Measurements from ENCODE around the gene EMX1.

The EMX1 gene

DNA sequence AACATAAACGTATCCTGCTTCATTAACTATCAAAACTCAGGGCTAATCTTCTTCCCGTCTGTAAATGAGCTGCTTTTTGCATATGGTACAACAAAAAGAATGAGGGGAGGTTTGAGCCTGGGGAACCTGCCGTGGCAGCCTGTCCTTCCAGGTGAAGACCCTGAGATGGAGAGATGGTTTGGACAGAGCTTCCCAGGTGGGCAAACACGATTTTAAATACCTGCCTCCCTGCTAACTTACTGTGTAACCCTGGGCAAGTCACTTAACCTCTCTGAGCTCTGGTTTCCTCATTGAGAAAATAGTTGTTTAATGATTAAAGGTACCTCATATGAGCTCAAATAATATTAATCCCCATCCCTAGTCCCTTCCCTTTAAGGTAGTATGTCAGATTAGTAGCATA is 9.0 kb downstream of the EMX1 start:
- no peak for DNase-seq

DNA sequence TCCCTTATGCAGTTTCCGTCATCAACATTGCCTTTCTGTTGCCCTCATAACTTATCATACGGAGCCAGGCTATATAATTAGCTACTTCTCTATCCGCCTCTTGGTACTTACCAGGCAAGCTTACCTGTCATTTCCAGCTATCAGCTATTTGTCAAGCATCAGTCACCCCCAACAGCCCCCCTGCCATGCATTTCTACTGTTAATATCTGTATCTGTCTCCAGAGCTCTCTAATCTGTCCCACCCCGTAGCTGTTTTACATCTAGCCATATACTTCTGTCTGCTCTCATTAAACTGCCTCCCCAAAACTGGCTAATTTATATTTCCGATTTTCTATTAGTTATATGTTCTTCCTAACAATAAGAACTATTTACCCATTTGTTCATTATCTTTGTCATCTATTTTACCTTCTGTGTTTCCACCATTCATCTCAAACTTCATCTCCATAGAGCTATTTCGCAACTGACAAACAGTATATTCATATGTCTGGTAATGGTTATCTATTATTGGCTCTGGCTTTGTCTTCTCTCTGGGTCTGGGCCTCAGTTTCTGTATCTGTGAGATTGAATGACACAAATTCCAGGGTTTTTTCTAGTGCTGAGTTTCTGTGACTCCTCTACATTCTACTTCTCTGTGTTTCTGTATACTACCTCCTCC is 9.6 kb downstream of the EMX1 start:
- no peak for DNase-seq

GRCh38 chr2:72927619-72928550 is 10.6 kb downstream of the EMX1 start:
- no peak for DNase-seq

DNA sequence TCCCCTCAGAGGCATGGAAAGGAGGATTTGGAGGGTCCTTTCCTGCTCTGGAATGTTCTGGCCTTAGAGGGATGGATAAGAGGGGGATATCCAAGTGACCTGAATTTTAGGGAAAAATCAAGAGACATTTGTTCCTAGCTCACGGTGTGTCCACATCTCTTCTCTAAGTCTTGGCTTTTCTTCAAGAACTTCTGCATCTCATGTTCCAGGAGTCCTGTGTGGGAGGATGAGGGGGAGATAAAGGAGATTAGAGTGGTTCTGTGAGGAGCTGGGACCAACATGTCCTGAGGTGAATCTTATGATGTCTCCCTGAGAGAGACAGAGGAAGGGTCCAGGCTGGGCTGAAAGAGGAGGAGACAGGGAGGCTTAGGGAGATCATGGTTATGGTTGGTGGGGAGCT is 11.7 kb downstream of the EMX1 start:
- DNase-seq = no peak

DNA sequence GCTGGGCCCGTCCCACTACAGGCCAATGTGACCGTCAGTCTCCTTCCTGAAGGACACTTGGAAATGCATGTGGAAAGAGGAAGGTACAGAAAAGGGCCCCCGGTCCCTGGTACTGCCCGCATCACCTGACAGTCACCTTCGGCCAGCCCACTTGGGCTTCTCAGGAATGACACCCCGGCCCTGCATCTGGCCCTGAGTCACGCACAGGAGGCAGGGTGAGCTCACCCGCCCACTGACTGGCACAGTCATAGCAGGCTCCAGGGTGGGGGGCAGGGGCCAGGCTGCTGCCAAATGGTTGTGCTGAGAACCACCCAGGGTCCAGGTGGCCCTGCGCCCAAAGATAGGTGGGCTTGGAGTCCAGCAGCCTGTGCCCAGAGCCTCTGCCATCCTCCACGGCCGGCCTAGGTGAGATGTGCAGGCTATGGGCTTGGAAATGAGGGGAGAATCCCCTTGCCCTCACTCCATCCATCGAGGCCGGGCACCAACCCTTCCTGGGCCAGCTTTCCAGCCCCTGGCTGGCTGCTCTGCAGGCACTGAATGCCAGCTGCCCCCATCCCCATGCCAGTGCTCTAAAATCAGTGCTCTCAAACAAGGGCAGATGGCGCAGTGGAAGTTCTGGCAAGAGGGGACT is 14.1 kb downstream of the EMX1 start:
- no peak for DNase-seq

GRCh38 chr2:72932045-72932740 is 14.9 kb downstream of the EMX1 start:
- no peak for DNase-seq

DNA sequence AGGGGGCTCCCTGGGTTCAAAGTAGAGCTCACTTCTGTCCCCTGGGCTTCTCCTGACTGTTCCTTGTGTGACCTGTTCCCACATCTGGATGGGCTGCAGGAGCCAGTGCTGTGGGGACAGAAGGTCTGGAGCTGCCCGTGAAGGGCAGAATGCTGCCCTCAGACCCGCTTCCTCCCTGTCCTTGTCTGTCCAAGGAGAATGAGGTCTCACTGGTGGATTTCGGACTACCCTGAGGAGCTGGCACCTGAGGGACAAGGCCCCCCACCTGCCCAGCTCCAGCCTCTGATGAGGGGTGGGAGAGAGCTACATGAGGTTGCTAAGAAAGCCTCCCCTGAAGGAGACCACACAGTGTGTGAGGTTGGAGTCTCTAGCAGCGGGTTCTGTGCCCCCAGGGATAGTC is 15.5 kb downstream of the EMX1 start:
- no peak for DNase-seq

- no peak for DNase-seq
Observed at GRCh38 chr2:72933207-72933606, 15.9 kb downstream of the EMX1 start.

DNA sequence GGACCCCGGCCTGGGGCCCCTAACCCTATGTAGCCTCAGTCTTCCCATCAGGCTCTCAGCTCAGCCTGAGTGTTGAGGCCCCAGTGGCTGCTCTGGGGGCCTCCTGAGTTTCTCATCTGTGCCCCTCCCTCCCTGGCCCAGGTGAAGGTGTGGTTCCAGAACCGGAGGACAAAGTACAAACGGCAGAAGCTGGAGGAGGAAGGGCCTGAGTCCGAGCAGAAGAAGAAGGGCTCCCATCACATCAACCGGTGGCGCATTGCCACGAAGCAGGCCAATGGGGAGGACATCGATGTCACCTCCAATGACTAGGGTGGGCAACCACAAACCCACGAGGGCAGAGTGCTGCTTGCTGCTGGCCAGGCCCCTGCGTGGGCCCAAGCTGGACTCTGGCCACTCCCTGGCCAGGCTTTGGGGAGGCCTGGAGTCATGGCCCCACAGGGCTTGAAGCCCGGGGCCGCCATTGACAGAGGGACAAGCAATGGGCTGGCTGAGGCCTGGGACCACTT is 16.4 kb downstream of the EMX1 start:
- no peak for DNase-seq

DNA sequence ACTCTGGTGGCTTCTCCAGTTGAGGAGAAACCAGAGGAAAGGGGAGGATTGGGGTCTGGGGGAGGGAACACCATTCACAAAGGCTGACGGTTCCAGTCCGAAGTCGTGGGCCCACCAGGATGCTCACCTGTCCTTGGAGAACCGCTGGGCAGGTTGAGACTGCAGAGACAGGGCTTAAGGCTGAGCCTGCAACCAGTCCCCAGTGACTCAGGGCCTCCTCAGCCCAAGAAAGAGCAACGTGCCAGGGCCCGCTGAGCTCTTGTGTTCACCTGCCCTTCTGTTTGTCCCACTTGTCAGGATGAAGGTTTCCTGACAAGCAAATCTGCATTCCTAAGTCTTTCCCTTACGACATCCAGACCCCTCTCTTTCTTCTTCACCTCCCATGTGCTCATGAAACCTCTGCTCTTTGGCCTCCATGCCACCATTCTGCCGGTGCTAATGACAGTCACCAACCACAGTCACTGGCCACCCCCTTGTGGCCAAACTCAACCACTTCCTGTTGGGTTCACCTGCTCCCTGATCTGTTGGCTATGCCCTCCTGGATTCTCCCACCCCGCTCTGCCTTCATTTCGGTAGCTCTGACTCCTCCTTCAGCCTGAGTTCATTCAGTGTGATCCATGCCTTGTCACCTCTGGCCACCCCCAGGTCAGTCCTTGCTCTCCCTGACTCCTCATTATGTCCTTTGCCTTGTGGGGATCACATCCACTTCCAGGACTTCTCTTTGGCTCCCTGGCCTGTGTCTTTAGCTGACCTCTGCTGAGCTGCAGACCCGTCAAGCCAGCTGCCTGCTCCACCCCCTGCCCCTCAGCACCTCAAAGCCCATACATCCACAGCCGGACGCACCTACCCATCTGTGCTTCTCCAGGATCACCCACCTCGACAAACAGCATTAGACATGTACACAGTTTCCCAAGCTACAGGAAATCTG is 17.6 kb downstream of the EMX1 start:
- DNase-seq = no peak

GRCh38 chr2:72935611-72935957 is 18.3 kb downstream of the EMX1 start:
- no peak for DNase-seq

GRCh38 chr2:72936660-72937355 is 19.5 kb downstream of the EMX1 start:
- DNase-seq = no peak

GRCh38 chr2:72937356-72937669 is 20.0 kb downstream of the EMX1 start:
- no peak for DNase-seq

- DNase-seq = no peak
Observed at GRCh38 chr2:72938455-72938854, 21.1 kb downstream of the EMX1 start.

DNA sequence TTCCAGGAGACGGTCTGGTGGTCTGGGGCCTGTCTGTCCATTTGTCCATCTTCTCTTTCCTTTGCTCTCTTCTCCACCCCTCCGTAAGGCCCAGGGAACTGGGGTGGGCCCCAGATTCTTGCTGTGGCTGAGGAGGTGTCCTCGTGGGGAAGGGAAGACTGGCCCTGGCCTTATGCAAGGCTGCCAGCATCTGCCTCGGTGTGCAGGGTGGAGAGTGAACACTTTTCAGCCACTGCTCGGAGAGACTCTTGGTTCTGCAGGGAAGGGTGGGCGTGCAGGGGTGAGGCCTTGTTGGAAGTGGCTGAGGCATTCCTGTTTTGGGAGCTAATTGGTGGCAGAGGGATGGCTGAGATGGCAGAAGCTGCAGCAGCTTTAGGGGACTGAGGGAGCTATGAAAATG is 23.0 kb downstream of the EMX1 start:
- no peak for DNase-seq

DNA sequence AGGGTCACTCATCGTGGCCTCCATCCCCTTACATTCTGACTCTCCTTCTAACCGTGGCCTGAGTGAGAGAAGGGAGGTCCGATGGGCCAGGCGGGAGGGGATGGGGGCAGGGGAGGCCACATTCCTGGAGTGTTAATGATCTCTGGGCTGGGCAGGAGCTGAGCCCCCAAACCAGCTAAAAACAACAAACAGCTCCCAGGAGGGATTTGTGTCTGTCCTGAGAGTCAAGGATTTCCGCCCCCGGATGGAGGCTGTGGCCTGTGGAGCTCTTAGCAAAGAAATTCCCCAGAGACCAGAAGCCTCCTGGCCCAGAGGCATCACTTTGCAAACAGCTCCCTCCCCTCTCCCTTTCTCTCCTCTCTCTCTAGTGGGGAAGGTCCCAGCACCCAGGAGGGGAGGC is 23.5 kb downstream of the EMX1 start:
- DNase-seq = no peak

- DNase-seq = no peak
Observed at GRCh38 chr2:72942293-72942692, 25.0 kb downstream of the EMX1 start.

- no peak for DNase-seq
Observed at GRCh38 chr2:72942881-72943418, 25.6 kb downstream of the EMX1 start.

- no peak for DNase-seq
Observed at GRCh38 chr2:72943540-72944395, 26.4 kb downstream of the EMX1 start.

DNA sequence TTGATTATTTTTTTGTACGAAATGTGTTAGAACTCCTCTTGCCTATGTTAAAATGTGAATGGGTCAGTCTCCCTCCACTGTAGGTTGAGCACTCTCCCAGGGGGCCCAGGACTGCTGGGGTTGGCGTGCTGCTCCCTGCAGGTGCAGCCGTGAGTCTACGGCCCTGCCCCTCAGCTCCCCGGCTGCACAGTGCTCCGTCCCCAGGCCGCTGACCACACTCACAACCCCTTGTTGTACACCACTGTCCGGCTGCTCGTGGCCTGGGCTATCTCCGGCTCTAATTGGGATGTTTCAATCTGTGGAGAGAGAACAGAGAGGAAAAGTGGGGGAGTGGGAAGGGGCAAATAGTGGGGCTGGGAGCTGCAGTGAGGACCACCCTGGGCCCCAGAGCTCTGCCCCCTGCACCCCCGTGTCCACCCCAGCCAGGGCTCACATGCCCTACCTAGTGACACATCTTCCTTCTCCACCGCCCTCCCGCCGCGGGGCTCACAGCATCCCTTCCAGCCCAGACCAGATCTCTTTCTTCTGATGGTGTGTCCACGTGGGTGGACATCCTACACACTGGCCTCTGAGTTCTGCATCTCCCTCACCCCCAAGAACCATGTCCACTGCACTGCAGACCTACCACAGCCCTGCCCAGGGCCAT is 27.6 kb downstream of the EMX1 start:
- DNase-seq = no peak
